Stimulated activated CD4-positive, alpha-beta T cell treated with anti-CD3 and anti-CD28 coated beads, TNF-alpha, amount 100 ng/mL, for 24 hours (primary cell): Measurements from ENCODE around the gene YWHAG.
"Not testable (repeated sequence)": the region's sequence is repeated elsewhere in the genome, so short reads cannot be mapped to it uniquely, and the experiment has no call there.

Experiments used
- DNase-seq, 3 experiments: peaks; one replicate each; pipeline ENCODE4 v3.0.0-alpha.2; 2020; ENCODE audit warnings: low read depth in 3 of 3

YWHAG gene

GRCh38 chr7:76296743-76297740 is 61.7 kb downstream of the YWHAG start:
- no peak for DNase-seq

GRCh38 chr7:76294344-76295024 is 64.3 kb downstream of the YWHAG start:
- DNase-seq: no peak

GRCh38 chr7:76293407-76293901 is 65.3 kb downstream of the YWHAG start:
- no peak for DNase-seq

GRCh38 chr7:76292911-76293310 is 65.9 kb downstream of the YWHAG start:
- not testable (repeated sequence) for DNase-seq

- DNase-seq: no peak
Measured at GRCh38 chr7:76292213-76292573, 66.6 kb downstream of the YWHAG start.

- DNase-seq: peak; percentile 82 to 90 (median 83)
Measured at GRCh38 chr7:76291351-76292212, 67.2 kb downstream of the YWHAG start.

- DNase-seq: not testable (repeated sequence)
Measured at GRCh38 chr7:76290847-76291350, 67.9 kb downstream of the YWHAG start.

GRCh38 chr7:76286842-76287403 is 71.9 kb downstream of the YWHAG start:
- no peak for DNase-seq

GRCh38 chr7:76285604-76286374 is 73.0 kb downstream of the YWHAG start:
- DNase-seq: no peak

- DNase-seq: no peak
Measured at GRCh38 chr7:76283254-76284159, 75.3 kb downstream of the YWHAG start.

- DNase-seq: no peak
Measured at GRCh38 chr7:76282344-76283253, 76.2 kb downstream of the YWHAG start.

GRCh38 chr7:76281706-76282343 is 77.0 kb downstream of the YWHAG start:
- DNase-seq: no peak

GRCh38 chr7:76281006-76281705 is 77.6 kb downstream of the YWHAG start:
- no peak for DNase-seq

- DNase-seq: no peak
Measured at GRCh38 chr7:76280408-76280807, 78.4 kb downstream of the YWHAG start.

- DNase-seq: no peak
Measured at GRCh38 chr7:76278540-76278939, 80.3 kb downstream of the YWHAG start.
